GM19467 (cell line): ENCODE data around the gene UNC5A.
"Not testable (repeated sequence)": the region's sequence is repeated elsewhere in the genome, so short reads cannot be mapped to it uniquely, and the experiment has no call there.

Source experiments
- ATAC-seq: cut with Tn5 transposase; IDR thresholded peaks from one replicate; pipeline ENCODE4 v1.9.1; 2021; ENCODE audit warnings: mild to moderate bottlenecking, moderate library complexity; ENCODE audit not compliant: unreplicated experiment

Gene UNC5A

DNA sequence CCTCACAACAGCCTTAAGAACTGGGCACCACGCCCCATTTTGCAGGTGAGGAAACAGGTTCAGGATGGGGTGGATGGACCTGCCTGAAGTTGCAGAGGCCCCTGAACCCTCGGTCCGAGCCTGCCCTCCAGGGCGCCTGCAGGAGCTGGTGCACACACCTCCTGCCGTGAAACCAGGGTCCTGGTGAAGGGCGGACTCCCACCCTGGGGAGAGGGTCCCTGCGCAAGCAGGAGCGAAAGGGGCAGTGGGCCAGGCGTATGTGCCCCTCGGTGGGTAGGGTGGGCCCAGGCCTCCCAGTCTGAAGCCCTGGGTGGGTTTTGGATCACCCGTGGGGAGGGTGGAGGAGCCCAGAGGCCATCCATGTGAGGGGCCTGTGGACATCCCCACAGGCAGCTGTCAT lies 50.9 kb downstream of the UNC5A start:
- no peak for ATAC-seq

DNA sequence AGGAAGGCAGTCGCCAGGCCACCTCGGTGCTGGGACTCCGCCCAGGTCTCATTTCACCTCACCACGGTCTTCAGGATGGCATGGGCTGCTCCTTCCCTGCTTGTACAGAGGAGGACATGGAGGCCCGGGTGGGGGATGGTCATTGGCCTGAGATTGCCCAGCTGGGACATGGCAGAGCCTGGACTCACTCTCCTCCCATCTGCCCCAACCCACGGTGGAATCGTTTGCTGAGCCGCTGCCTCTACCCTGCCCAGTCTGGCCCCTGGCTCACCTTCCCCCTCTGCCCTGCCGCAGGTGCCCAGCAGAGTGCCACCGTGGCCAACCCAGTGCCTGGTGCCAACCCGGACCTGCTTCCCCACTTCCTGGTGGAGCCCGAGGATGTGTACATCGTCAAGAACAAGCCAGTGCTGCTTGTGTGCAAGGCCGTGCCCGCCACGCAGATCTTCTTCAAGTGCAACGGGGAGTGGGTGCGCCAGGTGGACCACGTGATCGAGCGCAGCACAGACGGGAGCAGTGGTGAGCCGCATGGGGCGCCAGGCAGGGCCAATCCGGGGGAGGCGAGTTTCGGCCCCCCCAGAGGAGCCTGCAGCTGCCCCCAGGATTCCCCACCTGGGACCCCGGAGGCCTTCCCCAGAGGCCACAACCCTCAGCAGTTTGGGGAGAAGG lies 52.1 kb downstream of the UNC5A start:
- ATAC-seq: no peak

DNA sequence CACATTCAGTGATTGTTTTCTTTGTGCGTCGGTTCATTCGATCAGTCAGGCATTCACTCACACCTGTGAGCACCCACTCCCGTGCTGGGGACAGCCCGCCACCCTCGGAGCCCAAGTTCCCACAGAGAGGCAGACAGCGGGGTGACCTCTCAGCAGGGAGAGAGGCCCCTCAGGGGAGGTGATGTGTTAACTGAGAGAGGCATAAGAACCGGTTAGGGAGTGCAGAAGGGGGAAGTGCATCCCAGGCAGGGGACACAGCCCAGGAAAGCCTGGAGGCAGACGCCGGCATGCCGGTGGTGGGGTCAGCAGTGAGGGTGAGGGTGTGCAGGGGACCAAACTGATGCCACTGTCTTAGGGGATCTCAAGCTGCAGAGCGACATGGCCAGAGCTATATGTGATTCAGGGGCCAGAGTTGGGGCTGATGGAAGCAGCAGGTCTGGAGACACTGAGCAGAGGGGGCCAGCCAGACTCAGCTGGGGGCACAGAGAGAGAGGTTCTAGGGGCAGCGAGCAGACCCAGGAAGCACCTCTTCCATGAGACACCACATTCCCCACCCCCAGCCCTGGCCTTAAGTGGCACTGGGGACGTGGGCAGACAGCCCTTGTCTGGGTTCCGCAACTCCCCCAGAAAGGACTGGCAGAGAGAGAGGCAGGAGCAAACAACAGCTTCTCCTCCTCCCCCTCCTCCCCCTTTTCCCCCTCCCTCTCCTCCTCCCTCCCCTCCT lies 52.8 kb downstream of the UNC5A start:
- ATAC-seq: no peak

DNA sequence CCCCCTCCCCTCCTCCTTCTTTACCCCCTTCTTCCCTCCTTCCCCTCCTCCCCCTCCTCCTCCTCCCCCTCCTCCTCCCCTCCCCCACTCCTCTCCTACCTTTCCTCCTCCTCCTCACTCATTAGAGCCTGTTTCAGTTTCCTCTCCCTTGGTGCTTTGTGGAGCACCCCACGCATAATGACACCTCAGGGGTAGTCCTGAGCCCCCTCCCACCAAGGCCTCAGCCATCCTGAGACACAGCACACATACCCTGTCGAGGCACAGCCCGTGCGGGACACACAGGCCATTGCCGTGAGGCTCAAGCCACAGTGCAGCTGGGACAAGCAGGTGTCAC lies 53.4 kb downstream of the UNC5A start:
- ATAC-seq: no peak

DNA sequence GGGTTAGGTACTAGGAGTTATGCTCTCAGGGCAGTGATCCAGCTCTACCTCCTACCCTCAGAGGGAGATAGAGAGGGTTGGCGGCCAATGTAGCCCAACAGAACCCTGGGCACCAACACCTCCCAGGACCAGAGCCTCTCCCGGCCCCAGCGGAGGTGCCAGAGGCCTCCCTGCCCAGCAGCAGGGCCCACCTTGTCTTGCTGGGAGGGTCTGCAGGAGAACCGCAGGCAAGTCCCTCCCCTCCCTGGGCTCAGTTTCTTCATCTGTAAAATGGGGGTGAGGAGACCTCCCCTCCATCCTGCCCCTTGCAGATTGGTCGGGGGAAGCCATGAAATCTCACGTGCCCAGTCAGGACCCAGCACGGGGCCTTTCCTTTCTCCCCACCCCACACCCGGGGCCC lies 54.4 kb downstream of the UNC5A start:
- ATAC-seq: no peak

DNA sequence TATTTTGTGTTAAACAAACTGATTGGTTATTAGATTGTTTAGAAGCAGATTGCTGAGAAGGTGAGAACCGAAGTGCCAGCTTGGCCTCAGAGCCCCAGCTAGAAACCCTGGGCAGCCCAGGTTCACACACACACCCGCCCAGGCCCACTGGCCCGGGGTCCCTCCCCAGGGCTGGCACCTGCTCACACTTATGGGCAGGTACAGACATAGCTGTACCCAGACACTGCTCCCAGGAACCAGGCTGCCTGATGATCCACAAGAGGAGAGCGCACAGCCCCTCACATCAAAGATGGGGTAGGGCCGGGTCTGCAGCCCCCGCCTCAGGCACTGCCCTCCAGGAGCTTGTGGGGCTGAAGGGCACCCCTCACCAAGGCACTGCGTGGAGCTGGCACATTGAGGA lies 55.6 kb downstream of the UNC5A start:
- ATAC-seq: no peak

DNA sequence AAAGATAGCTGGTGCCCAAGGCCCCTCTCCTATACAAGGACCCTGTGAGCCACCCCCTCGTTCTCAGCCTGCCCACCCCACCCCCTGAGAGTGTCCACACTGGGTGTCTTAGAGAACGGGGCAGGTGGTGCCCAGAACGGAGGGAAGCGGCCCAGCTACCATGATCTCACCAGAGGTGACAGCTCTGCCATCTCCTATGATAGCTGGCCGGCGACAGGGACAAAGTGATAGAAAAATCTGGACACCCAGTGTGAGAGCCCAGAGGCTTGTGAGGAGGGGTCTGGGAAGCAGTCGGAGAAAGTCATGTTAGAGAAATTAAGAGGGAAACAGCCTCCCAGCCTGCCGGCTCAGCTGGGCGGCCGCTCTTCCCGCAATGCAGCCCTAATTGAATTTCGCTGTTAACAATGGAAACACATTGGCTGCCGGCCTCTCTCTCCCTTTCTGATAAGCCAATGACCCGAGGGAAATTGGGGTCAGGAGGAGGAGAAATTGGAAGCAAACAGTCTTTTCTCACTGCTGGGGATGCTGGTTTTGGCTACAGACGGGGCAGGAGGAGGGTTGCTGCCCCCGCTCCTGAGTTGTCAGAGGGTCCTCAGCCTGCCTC lies 56.5 kb downstream of the UNC5A start:
- ATAC-seq: no peak

DNA sequence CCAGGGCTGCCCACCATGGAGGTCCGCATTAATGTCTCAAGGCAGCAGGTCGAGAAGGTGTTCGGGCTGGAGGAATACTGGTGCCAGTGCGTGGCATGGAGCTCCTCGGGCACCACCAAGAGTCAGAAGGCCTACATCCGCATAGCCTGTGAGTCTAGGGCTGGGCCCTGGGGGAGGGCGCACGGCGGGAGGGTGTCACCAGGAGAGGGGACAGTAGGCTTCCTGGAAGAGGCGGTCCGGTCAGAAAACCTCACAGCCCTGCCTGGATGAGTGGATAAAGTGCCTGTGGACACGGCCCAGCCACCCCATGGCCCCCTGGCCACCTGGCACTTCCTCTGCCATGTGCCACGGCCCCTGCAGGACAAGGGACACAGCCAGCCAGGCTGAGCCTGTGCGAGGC lies 57.8 kb downstream of the UNC5A start:
- no peak for ATAC-seq

DNA sequence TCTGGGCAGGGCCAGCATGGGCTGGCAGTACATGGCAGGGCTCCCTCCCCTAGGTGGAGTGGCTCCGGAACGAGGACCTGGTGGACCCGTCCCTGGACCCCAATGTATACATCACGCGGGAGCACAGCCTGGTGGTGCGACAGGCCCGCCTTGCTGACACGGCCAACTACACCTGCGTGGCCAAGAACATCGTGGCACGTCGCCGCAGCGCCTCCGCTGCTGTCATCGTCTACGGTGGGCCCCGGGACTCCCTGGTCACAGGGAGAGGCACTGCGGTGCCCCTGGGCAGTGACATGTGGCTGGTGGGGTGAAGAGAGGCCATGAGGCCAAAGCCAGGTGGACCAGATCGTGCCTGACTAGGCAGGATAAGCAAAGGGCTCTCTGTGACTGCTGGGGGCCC lies 58.4 kb downstream of the UNC5A start:
- ATAC-seq: no peak

DNA sequence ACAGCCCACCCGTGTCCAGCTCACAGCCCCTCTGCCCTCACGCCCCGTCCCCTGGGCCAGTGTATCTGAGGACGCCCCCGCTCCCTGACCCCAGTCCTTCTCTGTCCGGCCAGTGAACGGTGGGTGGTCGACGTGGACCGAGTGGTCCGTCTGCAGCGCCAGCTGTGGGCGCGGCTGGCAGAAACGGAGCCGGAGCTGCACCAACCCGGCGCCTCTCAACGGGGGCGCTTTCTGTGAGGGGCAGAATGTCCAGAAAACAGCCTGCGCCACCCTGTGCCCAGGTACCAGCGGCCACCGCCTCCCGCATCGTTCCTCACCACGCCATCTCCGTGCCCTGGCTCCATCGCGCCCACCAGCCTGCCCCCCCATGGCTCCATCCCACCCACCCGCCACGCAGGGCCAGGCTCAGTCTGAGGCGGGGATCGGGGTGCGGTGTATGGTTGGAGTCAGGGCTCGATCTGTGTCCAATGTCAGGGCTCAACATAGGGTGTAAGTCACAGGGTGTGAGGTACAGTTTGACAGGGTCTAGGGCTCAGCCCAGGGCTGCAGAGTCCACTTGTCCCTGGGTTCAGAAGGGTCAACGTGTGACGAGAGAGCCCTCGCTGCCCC lies 59.2 kb downstream of the UNC5A start:
- no peak for ATAC-seq

DNA sequence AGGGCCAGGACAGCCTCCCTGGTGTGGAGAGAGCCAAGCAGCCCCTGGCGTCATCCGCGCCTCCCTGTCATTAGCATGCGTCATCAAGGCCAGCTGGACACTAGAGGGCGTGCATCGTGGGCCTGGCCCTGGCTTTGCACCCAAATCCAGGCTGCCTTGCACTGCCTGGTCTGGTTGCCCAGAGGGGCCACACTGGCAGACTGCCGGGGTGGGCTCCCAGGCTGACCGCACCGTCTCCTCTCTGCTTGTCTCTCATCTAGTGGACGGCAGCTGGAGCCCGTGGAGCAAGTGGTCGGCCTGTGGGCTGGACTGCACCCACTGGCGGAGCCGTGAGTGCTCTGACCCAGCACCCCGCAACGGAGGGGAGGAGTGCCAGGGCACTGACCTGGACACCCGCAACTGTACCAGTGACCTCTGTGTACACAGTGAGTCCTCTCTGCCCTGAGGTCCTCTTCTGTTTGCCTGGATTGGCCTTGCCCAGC lies 59.8 kb downstream of the UNC5A start:
- no peak for ATAC-seq

DNA sequence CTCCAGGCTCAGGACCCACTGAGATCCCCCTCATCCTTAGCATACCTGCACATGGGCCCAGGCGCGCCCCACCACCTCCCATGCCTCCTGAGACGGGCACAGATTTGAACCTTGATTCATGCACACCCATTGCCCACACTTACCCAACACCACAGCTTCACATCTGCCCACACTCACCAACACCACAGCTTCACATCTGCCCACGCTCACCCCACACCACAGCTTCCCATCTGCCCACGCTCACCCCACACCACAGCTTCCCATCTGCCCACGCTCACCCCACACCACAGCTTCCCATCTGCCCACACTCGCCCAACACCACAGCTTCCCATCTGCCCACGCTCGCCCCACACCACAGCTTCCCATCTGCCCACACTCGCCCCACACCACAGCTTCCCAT lies 60.3 kb downstream of the UNC5A start:
- ATAC-seq: not testable (repeated sequence)

DNA sequence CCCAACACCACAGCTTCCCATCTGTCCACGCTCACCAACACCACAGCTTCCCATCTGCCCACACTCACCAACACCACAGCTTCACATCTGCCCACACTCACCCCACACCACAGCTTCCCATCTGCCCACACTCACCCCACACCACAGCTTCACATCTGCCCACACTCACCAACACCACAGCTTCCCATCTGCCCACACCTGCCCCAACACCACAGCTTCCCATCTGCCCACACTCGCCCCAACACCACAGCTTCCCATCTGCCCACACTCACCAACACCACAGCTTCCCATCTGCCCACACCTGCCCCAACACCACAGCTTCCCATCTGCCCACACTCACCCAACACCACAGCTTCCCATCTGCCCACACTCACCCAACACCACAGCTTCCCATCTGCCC lies 62.2 kb downstream of the UNC5A start:
- not testable (repeated sequence) for ATAC-seq

DNA sequence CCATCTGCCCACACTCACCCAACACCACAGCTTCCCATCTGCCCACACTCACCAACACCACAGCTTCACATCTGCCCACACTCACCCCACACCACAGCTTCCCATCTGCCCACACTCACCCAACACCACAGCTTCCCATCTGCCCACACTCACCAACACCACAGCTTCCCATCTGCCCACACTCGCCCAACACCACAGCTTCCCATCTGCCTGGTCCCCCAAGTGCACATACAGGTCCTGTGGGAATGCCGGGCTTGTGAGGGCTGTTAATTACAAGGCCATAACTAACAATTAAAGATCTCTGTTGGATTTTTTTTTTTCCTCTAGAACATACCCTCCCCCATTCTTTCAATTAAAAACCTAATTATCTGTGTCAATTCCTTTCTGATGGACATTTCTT lies 62.7 kb downstream of the UNC5A start:
- not testable (repeated sequence) for ATAC-seq

DNA sequence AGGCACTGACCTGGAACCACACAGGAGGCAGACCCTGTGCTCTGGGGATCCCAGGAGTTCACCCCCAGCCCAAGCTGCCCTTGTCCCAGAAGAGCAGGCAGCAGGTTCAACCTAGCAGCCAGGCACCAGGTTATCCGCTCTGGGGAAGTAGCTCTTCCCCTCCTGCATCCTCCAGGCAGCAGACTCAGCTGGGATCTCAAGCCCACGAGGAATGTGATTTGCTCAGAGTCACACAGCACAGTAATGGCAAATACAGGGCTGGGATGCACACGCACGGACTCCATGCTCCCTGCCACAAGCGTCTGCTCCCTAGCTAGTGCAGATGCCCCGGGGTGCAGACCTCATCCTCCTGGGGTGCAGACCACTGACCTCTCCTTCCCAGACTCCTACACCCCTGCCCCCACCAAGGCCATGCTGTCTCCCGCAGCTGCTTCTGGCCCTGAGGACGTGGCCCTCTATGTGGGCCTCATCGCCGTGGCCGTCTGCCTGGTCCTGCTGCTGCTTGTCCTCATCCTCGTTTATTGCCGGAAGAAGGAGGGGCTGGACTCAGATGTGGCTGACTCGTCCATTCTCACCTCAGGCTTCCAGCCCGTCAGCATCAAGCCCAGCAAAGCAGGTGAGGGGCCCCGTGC lies 63.3 kb downstream of the UNC5A start:
- ATAC-seq: no peak

DNA sequence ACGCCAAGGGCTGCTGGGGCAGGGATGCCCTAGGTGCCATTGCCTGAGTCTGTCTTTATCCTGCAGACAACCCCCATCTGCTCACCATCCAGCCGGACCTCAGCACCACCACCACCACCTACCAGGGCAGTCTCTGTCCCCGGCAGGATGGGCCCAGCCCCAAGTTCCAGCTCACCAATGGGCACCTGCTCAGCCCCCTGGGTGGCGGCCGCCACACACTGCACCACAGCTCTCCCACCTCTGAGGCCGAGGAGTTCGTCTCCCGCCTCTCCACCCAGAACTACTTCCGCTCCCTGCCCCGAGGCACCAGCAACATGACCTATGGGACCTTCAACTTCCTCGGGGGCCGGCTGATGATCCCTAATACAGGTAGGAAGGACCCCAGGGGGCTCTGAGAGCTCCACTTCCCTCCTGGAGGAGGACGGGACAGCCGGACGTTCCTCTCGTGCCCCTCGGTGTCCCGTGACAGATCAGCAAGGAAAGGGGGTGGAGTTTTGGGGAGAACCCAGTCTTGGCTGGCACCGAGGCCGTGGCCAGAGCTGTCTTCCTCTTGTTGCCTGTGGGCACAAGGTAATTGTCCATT lies 63.9 kb downstream of the UNC5A start:
- no peak for ATAC-seq

DNA sequence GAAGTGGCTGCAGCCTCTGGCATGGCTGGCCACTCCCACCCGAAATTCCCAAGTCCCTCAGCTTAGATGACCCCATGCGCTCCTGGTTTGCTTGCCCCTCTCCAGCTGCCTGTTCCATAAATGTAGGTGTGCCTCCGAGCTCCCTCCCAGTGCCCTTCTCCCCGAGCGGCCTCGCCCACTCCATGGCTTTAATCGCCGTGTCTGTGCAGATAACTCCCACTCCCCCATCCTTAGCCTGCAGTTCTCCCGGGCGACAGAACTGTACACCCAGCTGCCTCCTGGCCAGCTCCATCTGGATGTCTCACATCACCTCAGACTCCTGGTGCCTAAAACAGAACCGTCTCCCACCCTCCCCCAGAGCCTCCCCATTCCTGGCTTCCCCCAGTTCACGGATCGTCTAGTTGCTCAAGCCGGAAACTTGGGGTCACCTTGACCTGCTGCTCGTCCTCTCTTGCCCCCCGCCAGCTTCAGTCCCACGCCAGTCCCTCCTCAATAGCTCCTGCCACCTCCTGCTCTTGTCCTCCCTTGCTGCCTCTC lies 64.7 kb downstream of the UNC5A start:
- ATAC-seq: no peak

DNA sequence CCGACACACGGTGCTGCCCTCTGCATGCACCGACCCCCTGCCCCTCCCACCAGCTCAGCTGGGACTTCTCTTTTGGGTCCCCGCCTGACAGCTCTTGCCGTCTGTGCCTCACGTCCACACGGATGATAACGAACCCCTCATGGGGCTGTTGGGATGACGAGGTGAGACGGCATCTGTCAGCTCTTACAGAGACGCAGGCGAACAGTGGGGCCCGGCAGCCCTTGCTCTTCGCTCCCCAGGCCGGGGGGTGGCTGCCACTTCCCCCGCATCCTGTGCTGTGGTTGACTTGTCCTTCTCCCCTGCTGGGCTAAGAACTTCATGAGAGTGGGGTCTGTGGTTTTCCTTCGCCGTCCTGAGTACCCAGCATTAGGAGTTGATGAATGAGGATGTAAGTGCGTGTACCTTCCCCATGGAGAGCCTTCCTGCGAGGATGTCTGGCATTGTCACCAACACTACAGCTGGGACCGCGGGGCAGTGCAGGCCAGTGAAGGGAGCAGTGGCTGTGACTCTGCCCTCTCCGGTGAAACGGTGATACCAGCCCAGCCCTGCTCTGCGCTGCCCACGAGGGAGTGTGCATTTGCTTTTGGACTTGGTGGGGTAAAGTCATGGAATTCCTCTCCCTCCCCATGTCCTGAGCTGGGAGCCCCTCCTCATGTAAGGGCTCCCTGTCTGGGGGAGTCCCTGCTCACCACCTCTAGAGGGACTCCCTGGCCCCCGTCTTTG lies 65.6 kb downstream of the UNC5A start:
- ATAC-seq: no peak

DNA sequence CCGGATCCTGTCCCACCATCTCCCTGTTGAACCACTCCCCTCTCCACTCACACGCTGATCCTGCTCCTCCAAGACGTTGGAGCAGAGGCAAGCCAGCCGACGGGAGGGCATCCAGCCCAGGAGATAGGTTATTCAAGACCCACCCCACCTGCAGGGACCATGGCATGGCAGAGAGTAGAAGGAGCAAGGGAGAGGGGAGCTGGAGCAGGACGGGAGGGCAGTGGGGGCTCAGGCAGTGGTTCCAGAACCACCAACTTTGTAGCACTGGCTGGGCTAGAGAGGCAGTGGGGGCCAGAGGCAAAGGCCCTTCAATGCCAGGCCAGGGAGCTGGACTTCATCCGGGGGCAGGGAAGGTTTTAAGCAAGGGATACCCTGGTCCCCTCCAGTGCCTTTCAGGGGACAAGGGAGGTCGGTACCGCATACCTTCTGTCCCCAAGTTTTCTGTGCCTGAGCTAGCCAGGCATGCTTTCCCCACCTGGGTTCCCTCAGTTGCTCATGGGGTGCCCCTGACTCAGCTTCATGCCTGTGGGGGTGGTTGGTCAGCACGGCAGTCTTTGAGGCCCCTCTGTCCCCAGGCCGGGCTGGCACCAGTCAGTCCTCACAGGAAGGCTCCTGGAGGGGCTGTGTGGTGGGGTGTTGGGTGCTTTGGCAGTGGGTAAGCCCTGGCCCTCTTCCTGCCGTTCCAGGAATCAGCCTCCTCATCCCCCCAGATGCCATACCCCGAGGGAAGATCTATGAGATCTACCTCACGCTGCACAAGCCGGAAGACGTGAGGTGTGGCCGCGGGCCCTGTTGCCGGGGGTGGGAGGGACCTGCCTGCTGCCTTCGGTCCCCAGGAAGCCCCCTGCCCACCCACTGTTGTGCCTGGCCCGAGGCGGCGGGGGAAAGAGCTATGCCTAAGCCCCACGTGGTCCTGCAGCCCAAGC lies 66.4 kb downstream of the UNC5A start:
- ATAC-seq: no peak
